ENCODE results near the gene EIF3C.
"Not testable (repeated sequence)": the region's sequence is repeated elsewhere in the genome, so short reads cannot be mapped to it uniquely, and the experiment has no call there.

EIF3C gene

DNA sequence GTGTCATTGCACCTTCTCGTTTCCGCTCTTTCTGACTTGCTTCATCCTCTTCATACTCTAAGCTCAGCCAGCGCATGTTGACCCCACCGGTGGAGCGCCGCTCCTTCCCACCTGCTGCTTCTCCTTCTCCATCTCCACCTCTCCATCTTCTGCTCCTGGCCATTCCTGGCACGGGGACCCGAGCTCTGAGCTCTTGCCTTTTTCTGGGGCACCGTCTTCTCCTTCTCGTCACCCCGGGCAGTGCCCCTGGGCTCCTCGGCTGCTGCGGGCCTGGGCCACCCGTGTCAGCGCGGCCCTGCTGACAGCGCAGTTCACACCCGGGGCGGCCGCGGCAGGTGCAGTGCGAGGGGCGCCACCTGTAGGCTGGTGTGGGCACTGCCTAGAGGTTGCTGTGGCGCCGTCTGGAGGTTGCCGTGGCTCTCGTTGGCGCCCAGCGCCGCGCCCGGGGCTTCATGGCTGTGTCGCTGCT is 38.8 kb downstream of the EIF3C start:
- not testable (repeated sequence) for DNase-seq

DNA sequence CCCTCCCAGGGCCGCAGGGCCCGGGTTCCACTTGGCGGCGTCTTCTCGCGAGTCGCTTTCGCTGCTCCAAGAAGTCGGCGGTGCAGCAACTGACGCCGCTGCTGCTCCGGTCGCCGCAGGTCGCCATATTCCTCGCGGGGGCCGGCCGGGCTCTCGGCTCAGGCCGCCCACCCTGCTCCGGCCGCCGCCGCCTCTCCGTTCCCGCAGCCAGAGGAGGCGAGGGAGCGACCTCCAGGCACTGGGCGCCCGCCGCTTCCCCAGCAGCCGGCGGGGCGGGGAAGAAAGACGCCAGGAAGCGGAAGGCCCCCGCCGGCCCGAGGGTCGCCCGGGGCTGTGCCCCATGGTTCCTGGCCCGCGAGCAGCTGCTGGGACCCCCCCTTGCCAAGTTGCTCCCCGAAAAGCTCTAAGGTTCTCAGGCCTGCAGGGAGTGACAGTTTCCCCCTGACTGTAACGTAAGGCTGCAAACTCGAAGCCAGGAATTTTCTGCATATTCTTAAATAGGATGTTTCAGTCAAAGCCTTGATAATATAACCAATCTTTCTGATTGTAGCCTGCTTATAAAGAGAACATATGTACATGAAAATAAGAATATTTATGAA is 39.3 kb downstream of the EIF3C start:
- not testable (repeated sequence) for DNase-seq

GRCh38 chr16:28751487-28751886 is 40.2 kb downstream of the EIF3C start, which contains the start of gene NPIPB9:
NPIPB9 (plus strand) TSS chr16:28751787.
- not testable (repeated sequence) for DNase-seq

DNA sequence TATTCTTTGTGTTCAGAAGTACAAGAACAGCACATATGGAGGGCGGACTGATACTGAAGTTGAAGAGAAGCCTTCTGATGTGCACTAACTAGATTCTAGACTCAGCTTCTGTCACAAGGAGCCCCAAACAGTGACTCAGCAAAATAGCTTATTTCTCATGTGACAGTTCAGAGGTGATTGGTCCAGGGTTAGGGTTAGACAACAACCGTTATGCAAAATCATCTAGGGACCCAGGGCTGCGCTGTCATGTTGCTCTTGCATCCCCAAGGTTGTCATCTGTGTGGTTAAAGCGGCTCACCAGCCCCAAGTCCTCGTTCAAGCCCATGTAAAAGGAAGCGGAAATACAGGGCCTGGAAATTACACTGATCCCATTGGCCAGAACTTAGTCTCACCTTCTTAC is 70.4 kb downstream of the EIF3C start:
- DNase-seq: not testable (repeated sequence)

GRCh38 chr16:28782357-28782756 is 71.1 kb downstream of the EIF3C start:
- not testable (repeated sequence) for DNase-seq

Measured in NCI-H2081 treated with DMSO at 0.1 percent for 48 hours (cell line).